ENCODE measurements around the gene EPM2A.

- TF ChIP-seq, protein P1, sequence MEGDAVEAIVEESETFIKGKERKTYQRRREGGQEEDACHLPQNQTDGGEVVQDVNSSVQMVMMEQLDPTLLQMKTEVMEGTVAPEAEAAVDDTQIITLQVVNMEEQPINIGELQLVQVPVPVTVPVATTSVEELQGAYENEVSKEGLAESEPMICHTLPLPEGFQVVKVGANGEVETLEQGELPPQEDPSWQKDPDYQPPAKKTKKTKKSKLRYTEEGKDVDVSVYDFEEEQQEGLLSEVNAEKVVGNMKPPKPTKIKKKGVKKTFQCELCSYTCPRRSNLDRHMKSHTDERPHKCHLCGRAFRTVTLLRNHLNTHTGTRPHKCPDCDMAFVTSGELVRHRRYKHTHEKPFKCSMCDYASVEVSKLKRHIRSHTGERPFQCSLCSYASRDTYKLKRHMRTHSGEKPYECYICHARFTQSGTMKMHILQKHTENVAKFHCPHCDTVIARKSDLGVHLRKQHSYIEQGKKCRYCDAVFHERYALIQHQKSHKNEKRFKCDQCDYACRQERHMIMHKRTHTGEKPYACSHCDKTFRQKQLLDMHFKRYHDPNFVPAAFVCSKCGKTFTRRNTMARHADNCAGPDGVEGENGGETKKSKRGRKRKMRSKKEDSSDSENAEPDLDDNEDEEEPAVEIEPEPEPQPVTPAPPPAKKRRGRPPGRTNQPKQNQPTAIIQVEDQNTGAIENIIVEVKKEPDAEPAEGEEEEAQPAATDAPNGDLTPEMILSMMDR (IDR thresholded peaks at IDR 0.05; ENCODE audit: poor library complexity, severe bottlenecking), result no peak
- TF ChIP-seq EP300 (conservative IDR thresholded peaks at IDR 0.05; ENCODE audit: poor library complexity, severe bottlenecking), result no peak
- TF ChIP-seq TAF1 (IDR thresholded peaks at IDR 0.05; ENCODE audit: low read depth), result no peak
- TF ChIP-seq EZH2 (IDR thresholded peaks at IDR 0.05; ENCODE audit: borderline replicate concordance, insufficient read depth, low read length, poor library complexity, severe bottlenecking), result no peak
- TF ChIP-seq POLR2AphosphoS5 (IDR thresholded peaks at IDR 0.05), result no peak
- no peak for TF ChIP-seq RAD21 (conservative IDR thresholded peaks at IDR 0.05)
- TF ChIP-seq REST (IDR thresholded peaks at IDR 0.05; ENCODE audit: borderline replicate concordance), result no peak
- TF ChIP-seq MXI1 (conservative IDR thresholded peaks at IDR 0.05; ENCODE audit: poor library complexity, severe bottlenecking), result no peak
These were observed 19.9 kb downstream of the EPM2A start for GRCh38 chr6:145715426-145715825.
